NCI-H128 (cell line): ENCODE data around the gene TSPAN31.
"Not testable (repeated sequence)": the region's sequence is repeated elsewhere in the genome, so short reads cannot be mapped to it uniquely, and the experiment has no call there.

Experiments used
- DNase-seq: peaks from one replicate; lab custom pipeline; 2025; ENCODE audit not compliant: unreplicated experiment; lab: John Stamatoyannopoulos, UW

TSPAN31 gene

GRCh38 chr12:57721846-57722608, 22.8 kb upstream of the TSPAN31 start:
- DNase-seq = not testable (repeated sequence)

GRCh38 chr12:57722716-57723629, 21.9 kb upstream of the TSPAN31 start:
- DNase-seq = no peak

GRCh38 chr12:57723630-57723962, 21.2 kb upstream of the TSPAN31 start:
- DNase-seq = no peak

- no peak for DNase-seq
Observed at GRCh38 chr12:57724003-57724935, 20.6 kb upstream of the TSPAN31 start.

- DNase-seq = no peak
Observed at GRCh38 chr12:57724936-57725740, 19.7 kb upstream of the TSPAN31 start.

GRCh38 chr12:57725851-57726150, 19.0 kb upstream of the TSPAN31 start:
- no peak for DNase-seq

GRCh38 chr12:57726151-57726883, 18.5 kb upstream of the TSPAN31 start:
- DNase-seq = peak; percentile 79

- DNase-seq = no peak
Observed at GRCh38 chr12:57726884-57727757, 17.7 kb upstream of the TSPAN31 start.

- DNase-seq = no peak
Observed at GRCh38 chr12:57727758-57728395, 17.0 kb upstream of the TSPAN31 start.

GRCh38 chr12:57729321-57729844, 15.5 kb upstream of the TSPAN31 start:
- DNase-seq = no peak

GRCh38 chr12:57730336-57731067, 14.3 kb upstream of the TSPAN31 start:
- no peak for DNase-seq

GRCh38 chr12:57731411-57732080, 13.3 kb upstream of the TSPAN31 start:
- no peak for DNase-seq

GRCh38 chr12:57732270-57732669, 12.6 kb upstream of the TSPAN31 start:
- no peak for DNase-seq

GRCh38 chr12:57732726-57733593, 11.9 kb upstream of the TSPAN31 start:
- no peak for DNase-seq

GRCh38 chr12:57733928-57734327, 10.9 kb upstream of the TSPAN31 start:
- DNase-seq = no peak

- no peak for DNase-seq
Observed at GRCh38 chr12:57734591-57734990, 10.2 kb upstream of the TSPAN31 start.
